ENCODE results near the gene FTO.
"Not testable (repeated sequence)": the region's sequence is repeated elsewhere in the genome, so short reads cannot be mapped to it uniquely, and the experiment has no call there.

The FTO gene

DNA sequence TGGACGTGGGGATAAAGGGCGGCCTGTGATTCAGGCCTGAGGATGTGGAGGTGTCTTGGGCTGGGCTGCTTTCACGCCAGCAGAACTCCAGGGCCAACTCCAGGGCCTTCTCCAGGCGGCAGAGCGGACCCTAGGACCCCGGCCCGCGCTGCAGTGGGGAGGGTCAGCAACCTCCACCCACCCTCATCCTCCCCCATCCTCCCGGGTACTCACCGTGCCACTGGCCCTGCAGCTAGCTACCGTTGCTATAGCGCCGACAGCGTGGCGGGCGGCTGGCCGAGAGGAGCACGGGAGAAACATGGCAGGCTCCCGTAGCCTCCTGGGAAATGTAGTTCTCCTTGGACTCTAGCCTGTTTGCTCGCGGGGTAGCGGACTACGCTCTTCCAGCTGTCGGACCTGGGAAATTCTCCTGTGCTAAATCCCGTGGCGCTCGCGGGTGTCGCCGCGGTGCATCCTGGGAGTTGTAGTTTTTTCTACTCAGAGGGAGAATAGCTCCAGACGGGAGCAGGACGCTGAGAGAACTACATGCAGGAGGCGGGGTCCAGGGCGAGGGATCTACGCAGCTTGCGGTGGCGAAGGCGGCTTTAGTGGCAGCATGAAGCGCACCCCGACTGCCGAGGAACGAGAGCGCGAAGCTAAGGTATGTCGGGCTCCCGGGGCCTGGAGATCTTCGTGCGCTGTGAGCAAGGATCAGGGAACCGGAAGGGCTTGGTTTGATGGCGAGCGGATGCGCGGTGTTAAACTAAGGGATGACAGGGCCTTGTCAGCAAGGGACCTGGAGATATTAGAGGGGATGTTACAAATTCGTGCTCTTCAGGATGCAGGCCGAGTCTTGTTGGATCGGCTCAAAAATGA lies at the start of gene FTO, which contains the start of gene RPGRIP1L:
Gene FTO (plus strand): TSS at position 567 of the 855 bp plus-strand sequence.
Gene RPGRIP1L (minus strand): TSS at position 270 of the 855 bp plus-strand sequence. CDS start 3,136 bp downstream, outside the sequence.
- peak; percentile 94 for DNase-seq (ENCODE audit: low read depth)

DNA sequence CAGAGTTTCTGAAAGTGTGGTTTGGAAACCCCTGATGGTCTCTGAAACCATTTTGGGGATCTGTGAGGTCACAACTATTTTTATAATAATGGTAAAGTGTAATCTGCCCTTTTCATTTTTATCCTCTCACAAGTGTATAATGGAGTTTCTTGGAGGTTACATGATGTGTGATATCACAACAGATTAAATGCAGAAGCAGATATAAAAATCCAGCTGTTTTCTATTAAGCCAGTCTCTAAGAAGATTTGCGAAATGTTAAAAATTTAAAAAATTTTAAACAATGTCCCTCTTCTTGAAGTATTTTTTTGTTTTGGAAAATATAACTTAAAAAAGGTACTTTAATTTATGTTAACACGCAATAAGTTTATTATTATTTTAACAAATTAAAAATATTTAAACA lies 49.0 kb upstream of the FTO start:
- DNase-seq (ENCODE audit: low read depth) = no peak

- no peak for DNase-seq (ENCODE audit: low read depth)
These were observed 41.9 kb upstream of the FTO start for GRCh38 chr16:53662072-53662471.

- DNase-seq (ENCODE audit: low read depth) = no peak
These were observed 39.1 kb upstream of the FTO start for GRCh38 chr16:53664724-53665345.

- no peak for DNase-seq (ENCODE audit: low read depth)
These were observed 37.1 kb upstream of the FTO start for GRCh38 chr16:53666786-53667415.

DNA sequence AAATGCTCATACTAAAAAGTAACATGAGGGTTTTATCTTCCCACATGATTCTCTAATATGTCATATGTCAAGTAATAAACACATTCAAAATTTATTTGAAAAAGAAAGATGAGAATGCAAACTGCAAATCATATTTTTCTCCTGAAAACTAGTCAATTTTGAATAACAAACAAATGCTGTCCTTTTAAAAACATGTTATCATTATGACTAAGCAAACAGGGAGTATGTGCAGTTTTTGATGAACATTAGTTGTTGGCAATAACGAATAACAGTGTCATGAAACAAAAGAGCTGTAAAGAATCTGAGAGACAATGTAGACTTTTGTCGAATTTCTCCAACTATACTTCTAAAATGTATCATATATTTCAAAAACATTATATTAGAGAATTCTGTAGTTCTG lies 35.1 kb upstream of the FTO start:
- DNase-seq (ENCODE audit: low read depth) = no peak

GRCh38 chr16:53672461-53672860 lies 31.5 kb upstream of the FTO start:
- DNase-seq (ENCODE audit: low read depth) = no peak

DNA sequence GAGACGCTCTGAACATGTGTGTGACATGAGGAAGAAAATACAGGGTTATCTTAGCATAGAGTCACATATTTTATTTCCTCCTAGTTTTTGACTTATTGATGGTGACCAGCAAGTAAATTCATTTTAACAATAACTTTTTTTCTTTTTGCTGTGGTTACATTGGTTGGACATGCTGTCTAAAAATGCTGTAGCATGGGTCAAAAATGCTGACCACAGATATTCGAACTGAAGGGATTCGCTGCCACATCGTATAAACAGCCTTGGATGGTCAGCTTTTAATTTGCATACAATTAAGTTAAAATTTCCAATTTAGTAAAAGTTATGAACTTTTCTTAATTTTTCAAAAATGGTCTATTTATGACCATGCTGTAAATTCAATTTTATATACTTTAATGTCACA lies 30.8 kb upstream of the FTO start:
- DNase-seq (ENCODE audit: low read depth) = no peak

GRCh38 chr16:53678155-53678554 lies 25.8 kb upstream of the FTO start:
- DNase-seq (ENCODE audit: low read depth) = no peak

DNA sequence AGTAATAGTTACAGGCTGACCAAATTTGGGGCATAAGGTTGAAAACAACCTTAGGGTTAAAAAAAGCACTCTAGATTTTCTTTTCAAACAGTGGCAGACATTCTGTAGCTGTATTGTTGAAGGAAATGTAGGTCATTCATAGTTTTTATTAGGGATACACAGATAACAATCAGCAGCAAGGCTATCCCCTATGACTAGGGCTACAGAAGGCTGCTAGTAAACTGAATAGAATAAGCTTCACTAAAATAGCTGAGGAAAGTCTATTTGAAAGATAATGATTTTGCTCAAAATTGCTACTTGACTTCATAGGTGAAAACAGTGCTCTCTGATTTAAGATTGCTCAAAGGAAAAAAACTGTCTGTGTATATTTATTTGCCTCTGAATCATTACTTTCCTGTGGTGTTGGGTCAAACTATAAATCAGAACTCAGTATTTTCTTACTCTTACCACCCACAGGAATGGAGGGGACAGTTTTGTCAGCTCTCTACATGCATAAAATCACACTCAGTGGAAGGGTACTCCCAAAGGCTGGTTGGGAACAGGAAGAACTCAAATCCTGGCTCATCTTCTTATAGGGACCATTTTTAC lies 25.1 kb upstream of the FTO start:
- no peak for DNase-seq (ENCODE audit: low read depth)

- no peak for DNase-seq (ENCODE audit: low read depth)
These were observed 23.2 kb upstream of the FTO start for GRCh38 chr16:53680756-53681155.

DNA sequence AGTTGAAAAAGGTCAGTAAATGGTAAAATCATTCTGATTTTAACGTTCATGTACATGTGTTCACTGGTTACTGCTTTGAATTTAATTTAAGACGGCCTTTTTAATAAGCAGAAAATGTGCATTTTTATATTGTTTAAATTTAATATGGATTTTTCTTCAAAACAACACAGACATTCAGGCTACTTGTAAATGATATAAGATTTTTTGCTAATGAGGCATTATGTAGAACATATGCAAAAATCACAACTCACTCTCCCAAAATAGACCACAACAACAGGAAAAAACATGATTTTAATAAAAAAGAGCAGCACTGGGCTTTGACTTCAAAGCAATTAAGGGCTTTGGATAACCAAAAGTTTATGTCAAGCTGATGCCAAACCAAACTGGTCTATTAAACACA lies 22.6 kb upstream of the FTO start:
- no peak for DNase-seq (ENCODE audit: low read depth)

DNA sequence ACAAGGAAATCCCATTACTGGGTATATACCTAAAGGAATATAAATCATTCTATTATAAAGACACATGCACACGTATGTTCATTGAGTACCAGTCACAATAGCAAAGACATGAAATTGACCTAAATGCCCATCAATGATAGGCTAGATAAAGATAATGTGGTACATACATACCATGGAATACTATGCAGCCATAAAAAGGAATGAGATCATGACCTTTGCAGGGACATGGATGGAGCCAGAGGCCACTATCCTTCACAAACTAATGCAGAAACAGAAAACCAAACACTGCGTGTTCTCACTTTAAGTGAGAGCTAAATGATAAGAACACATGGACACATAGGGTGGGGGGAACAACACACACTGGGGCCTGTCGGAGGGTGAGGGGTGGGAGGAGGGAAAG lies 18.6 kb upstream of the FTO start:
- DNase-seq (ENCODE audit: low read depth) = not testable (repeated sequence)

GRCh38 chr16:53686710-53687109 lies 17.2 kb upstream of the FTO start:
- no peak for DNase-seq (ENCODE audit: low read depth)

DNA sequence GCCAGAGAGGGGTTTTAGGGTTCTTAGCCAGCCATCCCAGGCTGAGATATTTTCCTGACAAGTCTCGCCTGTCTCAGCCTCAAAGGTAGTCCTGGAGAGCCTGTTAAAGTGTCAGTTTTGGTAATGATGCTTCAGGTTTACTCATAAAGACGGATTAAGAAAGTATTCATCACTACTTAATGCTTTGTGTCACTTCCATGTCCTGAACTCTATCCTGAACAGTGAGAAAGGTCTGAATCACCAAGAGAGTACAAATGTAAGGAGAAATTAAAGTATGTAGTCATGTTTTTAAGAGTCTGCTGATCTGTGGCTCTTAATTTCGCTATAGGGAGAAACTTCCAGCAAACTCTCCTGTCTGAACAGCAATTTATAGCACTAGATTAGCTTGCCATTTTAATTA lies 14.3 kb upstream of the FTO start:
- DNase-seq (ENCODE audit: low read depth) = no peak

GRCh38 chr16:53690771-53691170 lies 13.2 kb upstream of the FTO start:
- DNase-seq (ENCODE audit: low read depth) = no peak

GRCh38 chr16:53692146-53692545 lies 11.8 kb upstream of the FTO start:
- DNase-seq (ENCODE audit: low read depth) = no peak

DNA sequence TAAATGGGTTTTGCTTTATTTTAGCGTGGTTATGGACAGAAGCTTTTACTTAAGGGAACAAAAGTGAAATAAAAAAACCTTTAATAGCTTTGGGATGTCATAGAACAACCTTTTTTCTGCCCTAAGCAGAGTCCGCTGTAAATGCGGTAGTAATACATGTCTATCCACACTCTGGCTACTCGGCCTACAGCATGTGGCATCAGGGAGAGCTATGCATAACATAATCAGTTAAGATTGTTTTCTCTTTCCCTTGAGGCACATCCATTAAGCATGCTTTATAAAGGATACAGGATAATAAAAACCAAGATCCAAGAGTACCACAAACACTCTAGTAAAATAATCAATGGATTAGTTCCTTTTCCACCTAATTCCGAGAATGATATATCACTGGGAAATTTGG lies 10.6 kb upstream of the FTO start:
- no peak for DNase-seq (ENCODE audit: low read depth)

GRCh38 chr16:53695070-53695469 lies 8.9 kb upstream of the FTO start:
- DNase-seq (ENCODE audit: low read depth) = no peak

GRCh38 chr16:53698271-53698670 lies 5.7 kb upstream of the FTO start:
- DNase-seq (ENCODE audit: low read depth) = not testable (repeated sequence)

GRCh38 chr16:53704445-53704813 lies 473 bp downstream of the FTO start:
- no peak for DNase-seq (ENCODE audit: low read depth)

- DNase-seq (ENCODE audit: low read depth) = no peak
These were observed 3.7 kb downstream of the FTO start for GRCh38 chr16:53707671-53708070.

- no peak for DNase-seq (ENCODE audit: low read depth)
These were observed 4.5 kb downstream of the FTO start for GRCh38 chr16:53708490-53708889.
